Measurements from ENCODE around the gene CORO6. TPM values are rescaled to one million over a fixed set of nuclear protein-coding genes. Genes with fewer than 3 reads are reported as not detected.

CORO6 gene
- total and polyA plus RNA-seq, 2 of the 13 experiments (the other 11 are each of a cell fraction or from before 2014, with no cell fraction given), result 0.42 to 0.82 TPM

DNA sequence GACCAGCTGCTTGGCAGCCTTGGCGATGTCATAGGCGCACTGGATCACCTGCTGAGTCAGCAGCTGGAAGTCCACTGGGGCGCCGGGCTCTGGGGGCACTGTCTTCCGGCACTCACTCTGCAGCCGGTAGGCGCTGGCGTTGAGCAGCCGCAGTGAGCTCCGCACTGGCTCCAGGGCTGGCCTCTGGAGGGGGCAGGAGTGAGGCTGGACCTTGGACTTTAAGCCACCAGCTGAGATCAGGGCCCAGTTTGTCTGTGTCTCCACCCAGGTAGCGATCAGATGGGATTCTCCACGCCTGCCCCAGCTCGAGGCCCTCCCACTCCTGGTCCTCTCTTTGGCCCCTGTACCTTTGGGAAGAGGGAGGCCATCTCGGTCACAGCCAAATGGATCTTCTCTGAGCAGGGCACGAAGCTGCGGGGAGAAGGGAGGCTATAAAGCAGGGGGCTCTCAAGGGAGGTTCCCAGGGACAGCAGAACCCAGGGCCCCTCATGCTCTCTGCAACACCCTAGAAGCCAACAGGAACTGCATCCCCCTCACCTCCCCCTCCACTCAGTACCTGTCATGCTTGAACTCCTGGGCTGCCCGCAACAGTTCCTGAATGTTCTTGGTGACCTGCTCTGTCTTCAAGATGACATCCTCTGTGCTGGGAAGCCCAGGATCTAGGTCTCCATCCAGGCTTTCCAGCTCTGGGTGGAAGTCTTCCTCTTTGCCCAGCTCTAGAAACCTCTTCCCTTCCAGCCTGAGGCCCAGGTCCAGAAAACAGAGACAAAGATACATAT is 47.8 kb downstream of the CORO6 start (continued):
- TF ChIP-seq PHF20 (CRISPR knock-in tag; IDR thresholded peaks at IDR 0.05), result peak; percentile 54; the same call in 1 of the 2 replicates
- TF ChIP-seq ZNF260 (CRISPR knock-in tag; IDR thresholded peaks at IDR 0.05; ENCODE audit: borderline replicate concordance, low read depth), result no peak
- TF ChIP-seq ETS1 (CRISPR knock-in tag; IDR thresholded peaks at IDR 0.05), result no peak
- peak; percentile 87 for TF ChIP-seq ZFX (CRISPR knock-in tag; IDR thresholded peaks at IDR 0.05; ENCODE audit: low read depth)
- peak; percentile 56 for TF ChIP-seq AGO1 (IDR thresholded peaks at IDR 0.05; ENCODE audit: low read depth, low read length, poor library complexity, severe bottlenecking)
- no peak for TF ChIP-seq SMAD1 (CRISPR knock-in tag; IDR thresholded peaks at IDR 0.05; ENCODE audit: borderline replicate concordance, low read depth)
- no peak for TF ChIP-seq BCLAF1 (IDR thresholded peaks at IDR 0.05)
- TF ChIP-seq ZNF256 (CRISPR knock-in tag; conservative IDR thresholded peaks at IDR 0.05), result no peak
- TF ChIP-seq POLR2G (IDR thresholded peaks at IDR 0.05; ENCODE audit: low read depth, low read length), result peak; percentile 55
- TF ChIP-seq ZNF546 (CRISPR knock-in tag; conservative IDR thresholded peaks at IDR 0.05), result peak; percentile 92; the same call in 1 of the 2 replicates
- TF ChIP-seq SALL1 (CRISPR knock-in tag; IDR thresholded peaks at IDR 0.05), result peak; percentile 93
- peak; percentile 92 for TF ChIP-seq REPIN1 (CRISPR knock-in tag; IDR thresholded peaks at IDR 0.05; ENCODE audit: borderline replicate concordance, low read depth)
- TF ChIP-seq ZNF558 (CRISPR knock-in tag; IDR thresholded peaks at IDR 0.05; ENCODE audit: borderline replicate concordance), result no peak
- TF ChIP-seq ZNF10 (CRISPR knock-in tag; IDR thresholded peaks at IDR 0.05; ENCODE audit: borderline replicate concordance, low read depth), result no peak
- TF ChIP-seq RFXANK (CRISPR knock-in tag; IDR thresholded peaks at IDR 0.05), result no peak
- no peak for TF ChIP-seq ZSCAN20 (CRISPR knock-in tag; IDR thresholded peaks at IDR 0.05; ENCODE audit: borderline replicate concordance)
- TF ChIP-seq ZNF350 (CRISPR knock-in tag; IDR thresholded peaks at IDR 0.05; ENCODE audit: borderline replicate concordance, low read depth), result peak; percentile 85
- peak; percentile 73 for TF ChIP-seq HOXA5 (CRISPR knock-in tag; IDR thresholded peaks at IDR 0.05)
- TF ChIP-seq ZNF777 (CRISPR knock-in tag; IDR thresholded peaks at IDR 0.05), result peak; percentile 57; the same call in 1 of the 2 replicates
- TF ChIP-seq, protein P1, sequence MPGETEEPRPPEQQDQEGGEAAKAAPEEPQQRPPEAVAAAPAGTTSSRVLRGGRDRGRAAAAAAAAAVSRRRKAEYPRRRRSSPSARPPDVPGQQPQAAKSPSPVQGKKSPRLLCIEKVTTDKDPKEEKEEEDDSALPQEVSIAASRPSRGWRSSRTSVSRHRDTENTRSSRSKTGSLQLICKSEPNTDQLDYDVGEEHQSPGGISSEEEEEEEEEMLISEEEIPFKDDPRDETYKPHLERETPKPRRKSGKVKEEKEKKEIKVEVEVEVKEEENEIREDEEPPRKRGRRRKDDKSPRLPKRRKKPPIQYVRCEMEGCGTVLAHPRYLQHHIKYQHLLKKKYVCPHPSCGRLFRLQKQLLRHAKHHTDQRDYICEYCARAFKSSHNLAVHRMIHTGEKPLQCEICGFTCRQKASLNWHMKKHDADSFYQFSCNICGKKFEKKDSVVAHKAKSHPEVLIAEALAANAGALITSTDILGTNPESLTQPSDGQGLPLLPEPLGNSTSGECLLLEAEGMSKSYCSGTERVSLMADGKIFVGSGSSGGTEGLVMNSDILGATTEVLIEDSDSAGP (CRISPR knock-in tag; IDR thresholded peaks at IDR 0.05; ENCODE audit: borderline replicate concordance), result peak; percentile 93
- no peak for TF ChIP-seq ZNF3 (CRISPR knock-in tag; IDR thresholded peaks at IDR 0.05)
- peak; percentile 87 for TF ChIP-seq ZNF772 (CRISPR knock-in tag; IDR thresholded peaks at IDR 0.05)
- TF ChIP-seq ZKSCAN8 (CRISPR knock-in tag; IDR thresholded peaks at IDR 0.05; ENCODE audit: borderline replicate concordance), result no peak
